GM12873 (cell line): ENCODE results near the gene RASGRP4.

Experiments used
- TF ChIP-seq, protein P1 (sequence below): IDR thresholded peaks from 2 replicates; pipeline ENCODE4 v1.5.1; 2012; ENCODE audit warnings: low read depth, mild to moderate bottlenecking, moderate library complexity, low read length, control low read depth; ENCODE audit not compliant: insufficient read depth; ENCODE audit errors: missing control alignments

Gene RASGRP4

DNA sequence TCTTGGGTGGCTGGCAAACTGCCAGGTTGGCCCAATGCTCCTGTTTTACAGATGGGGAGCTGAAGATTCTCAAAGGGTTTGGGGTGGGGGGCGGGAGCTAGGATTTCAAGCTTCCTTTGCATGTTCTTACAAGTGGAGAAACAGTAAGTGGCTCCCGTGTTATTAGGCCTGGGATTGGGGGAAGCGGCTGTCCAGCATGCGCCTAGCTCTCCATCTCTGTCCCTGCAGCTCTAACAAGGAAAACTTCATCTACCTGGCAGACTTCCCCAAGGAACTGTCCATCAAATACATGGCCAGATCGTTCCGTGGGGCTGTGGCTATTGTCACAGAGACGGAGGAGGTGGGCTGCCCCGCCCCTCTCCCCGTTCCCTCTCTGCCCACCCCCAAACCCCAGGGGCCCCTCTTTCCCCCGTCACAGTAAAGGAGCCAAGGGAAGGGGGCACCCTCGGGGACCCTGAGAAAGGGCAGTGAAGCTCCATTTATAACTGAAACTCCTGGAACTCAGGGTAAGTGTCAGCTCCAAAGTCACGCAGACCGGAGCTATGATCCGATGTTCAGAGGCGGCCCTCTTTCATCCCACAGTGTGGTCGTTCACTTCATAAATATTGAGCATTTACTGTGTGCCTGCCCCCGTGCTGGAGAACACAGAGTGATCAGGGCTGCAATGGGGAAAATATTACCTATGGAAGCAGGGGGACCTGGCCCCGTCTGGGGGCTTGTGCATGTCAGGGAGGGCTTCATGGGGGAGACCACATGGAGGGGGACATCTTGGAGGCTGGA is 66.6 kb downstream of the RASGRP4 start:
- TF ChIP-seq, protein P1, sequence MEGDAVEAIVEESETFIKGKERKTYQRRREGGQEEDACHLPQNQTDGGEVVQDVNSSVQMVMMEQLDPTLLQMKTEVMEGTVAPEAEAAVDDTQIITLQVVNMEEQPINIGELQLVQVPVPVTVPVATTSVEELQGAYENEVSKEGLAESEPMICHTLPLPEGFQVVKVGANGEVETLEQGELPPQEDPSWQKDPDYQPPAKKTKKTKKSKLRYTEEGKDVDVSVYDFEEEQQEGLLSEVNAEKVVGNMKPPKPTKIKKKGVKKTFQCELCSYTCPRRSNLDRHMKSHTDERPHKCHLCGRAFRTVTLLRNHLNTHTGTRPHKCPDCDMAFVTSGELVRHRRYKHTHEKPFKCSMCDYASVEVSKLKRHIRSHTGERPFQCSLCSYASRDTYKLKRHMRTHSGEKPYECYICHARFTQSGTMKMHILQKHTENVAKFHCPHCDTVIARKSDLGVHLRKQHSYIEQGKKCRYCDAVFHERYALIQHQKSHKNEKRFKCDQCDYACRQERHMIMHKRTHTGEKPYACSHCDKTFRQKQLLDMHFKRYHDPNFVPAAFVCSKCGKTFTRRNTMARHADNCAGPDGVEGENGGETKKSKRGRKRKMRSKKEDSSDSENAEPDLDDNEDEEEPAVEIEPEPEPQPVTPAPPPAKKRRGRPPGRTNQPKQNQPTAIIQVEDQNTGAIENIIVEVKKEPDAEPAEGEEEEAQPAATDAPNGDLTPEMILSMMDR, result no peak
